H1 (cell line): ENCODE results near the gene TMEM39B. TPM values are rescaled to one million over a fixed set of nuclear protein-coding genes. Genes with fewer than 3 reads are reported as not detected.

ENCODE experiments used
- CHD7 ChIP-seq: fragments of 300-600 bp; sonication (generic); IDR thresholded peaks from 2 replicates; pipeline ENCODE4 v1.7.1; 2012; ENCODE audit warnings: low read length, moderate library complexity, mild to moderate bottlenecking, inconsistent platforms; ENCODE audit not compliant: insufficient replicate concordance
- CREB1 ChIP-seq: IDR thresholded peaks from 2 replicates; pipeline ENCODE4 v1.6.1; 2012; ENCODE audit warnings: inconsistent platforms
- CTBP2 ChIP-seq: IDR thresholded peaks from 2 replicates; pipeline ENCODE4 v1.7.0; 2011; ENCODE audit warnings: borderline replicate concordance, mild to moderate bottlenecking, moderate library complexity, mixed read lengths, low read length; ENCODE audit not compliant: insufficient read depth, insufficient read length
- EGR1 ChIP-seq: IDR thresholded peaks from 2 replicates; pipeline ENCODE4 v1.6.1; 2011; ENCODE audit warnings: low read depth, low read length, borderline replicate concordance
- FOSL1 ChIP-seq: IDR thresholded peaks from 2 replicates; pipeline ENCODE4 v1.6.1; 2011; ENCODE audit warnings: mild to moderate bottlenecking, low read depth, low read length, moderate library complexity; ENCODE audit not compliant: insufficient read depth
- GTF2F1 ChIP-seq: IDR thresholded peaks from 2 replicates; pipeline ENCODE4 v1.6.1; 2012; ENCODE audit warnings: low read depth, low read length, improper control_type of control experiment, borderline replicate concordance
- JUND ChIP-seq: IDR thresholded peaks from 2 replicates; pipeline ENCODE4 v1.6.1; 2011; ENCODE audit warnings: mild to moderate bottlenecking, improper control_type of control experiment, low read length
- KDM4A ChIP-seq: IDR thresholded peaks from one replicate; pipeline ENCODE4 v1.7.1; 2012; ENCODE audit warnings: low read depth, mild to moderate bottlenecking, moderate library complexity, low read length, inconsistent platforms; ENCODE audit not compliant: severe bottlenecking
- POLR2A ChIP-seq, 2 experiments: IDR thresholded peaks; 1 replicate in 1 of 2; 2 replicates in 1 of 2; pipeline ENCODE4 v1.6.1; 2011; ENCODE audit warnings: low read depth in 2 of 2, low read length in 2 of 2, mild to moderate bottlenecking in 2 of 2; ENCODE audit errors: control extremely low read depth in 1 of 2
- SIX5 ChIP-seq: IDR thresholded peaks from 2 replicates; pipeline ENCODE4 v1.6.1; 2011; ENCODE audit warnings: mild to moderate bottlenecking, low read depth, low read length
- TEAD4 ChIP-seq: IDR thresholded peaks from 2 replicates; pipeline ENCODE4 v1.6.1; 2012; ENCODE audit warnings: low read depth, low read length, inconsistent platforms, mixed read lengths
- USF2 ChIP-seq: IDR thresholded peaks from 2 replicates; pipeline ENCODE4 v1.6.1; 2011; ENCODE audit warnings: low read length, improper control_type of control experiment
- polyA plus RNA-seq, 7 experiments: library from polyadenylated mRNA; depleted of rRNA in 3 of 7; stranded (reverse) in 5 of 7; unstranded in 2 of 7; fragments of >200 nt in 5 of 7; fragments of 200-250 nt in 2 of 7; gene quantifications; 1 replicate in 5 of 7; 2 replicates in 1 of 7; 4 replicates in 1 of 7; pipeline versions ENCODE4 v1.2.1 to v1.2.3, GENCODE V29; 2011 to 2013; ENCODE audit warnings: missing spikeins in 2 of 7, mixed read lengths in 2 of 7
- total RNA-seq: library from RNA; stranded (reverse); fragmentation: NEBNext Ultra II Directional; extraction: Animal tissue kit (Norgen Biotek cat#: 25700); gene quantifications from 2 replicates; pipeline ENCODE4 v1.2.1, GENCODE V29; 2021

The TMEM39B gene
- total and polyA plus RNA-seq, 2 of the 8 experiments (the other 6 are each of a cell fraction or from before 2014, with no cell fraction given) = 25.3 to 32.7 TPM

GRCh38 chr1:32091591-32091990, 18.9 kb downstream of the TMEM39B start (continued):
- TF ChIP-seq CHD7 (no peak), POLR2A (IDR thresholded peaks at IDR 0.05; ENCODE audit: control extremely low read depth in 1 of 2, low read depth in 2 of 2, low read length in 2 of 2) (no peak), EGR1 (no peak), KDM4A (no peak), TEAD4 (no peak), SIX5 (no peak), GTF2F1 (no peak), USF2 (no peak), FOSL1 (no peak), JUND (no peak), CTBP2 (no peak), CREB1 (no peak)
- TF ChIP-seq, all 59 proteins: peak for 0
